HG03378 (cell line): ENCODE data around the gene ANAPC2.

Experiments
- ATAC-seq: cut with Tn5 transposase; IDR thresholded peaks from one replicate; pipeline ENCODE4 v1.9.1; 2021; ENCODE audit warnings: mild to moderate bottlenecking, moderate library complexity; ENCODE audit not compliant: unreplicated experiment

Gene ANAPC2

DNA sequence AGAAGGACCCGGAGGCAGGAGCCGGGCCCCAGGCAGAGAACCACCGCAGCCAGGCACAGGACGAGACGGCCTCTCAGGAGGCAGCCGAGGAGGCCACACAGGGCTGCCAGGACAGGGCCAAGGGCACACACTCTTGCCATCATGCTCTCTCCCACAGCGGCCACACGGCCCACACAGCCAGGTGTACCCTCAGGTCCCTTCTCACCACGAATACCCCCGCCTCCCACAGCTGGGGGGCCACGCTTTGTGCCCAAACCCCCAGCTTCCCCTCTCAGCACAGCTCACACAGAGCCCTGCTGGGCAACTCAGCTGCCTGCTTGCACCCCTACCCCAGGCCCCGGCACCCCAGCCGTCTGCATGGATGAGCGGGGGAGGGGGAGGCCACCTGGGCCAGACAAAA, 5.4 kb upstream of the ANAPC2 start:
- no peak for ATAC-seq

DNA sequence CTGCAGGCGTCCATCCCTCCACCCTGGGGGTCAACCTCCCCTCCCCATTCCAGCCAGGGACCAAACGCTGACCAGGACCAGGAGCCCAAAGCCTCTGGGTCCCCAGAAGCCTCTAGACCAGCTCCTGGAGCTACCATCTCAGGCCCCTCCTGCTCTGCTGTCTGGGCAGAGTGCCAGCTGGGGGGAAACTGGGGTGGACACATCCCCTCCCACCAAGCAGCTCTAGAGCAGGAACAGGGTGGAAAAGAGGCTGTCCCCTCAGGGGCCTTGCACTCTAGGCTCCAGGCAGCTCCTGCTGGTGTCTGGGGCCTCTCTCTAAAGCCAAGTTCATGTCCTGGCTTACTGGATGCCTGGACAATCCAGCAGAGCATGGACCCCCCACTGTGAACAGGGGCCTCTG, 4.5 kb upstream of the ANAPC2 start:
- no peak for ATAC-seq

- no peak for ATAC-seq
Observed at GRCh38 chr9:137192448-137192780, 4.1 kb upstream of the ANAPC2 start.

DNA sequence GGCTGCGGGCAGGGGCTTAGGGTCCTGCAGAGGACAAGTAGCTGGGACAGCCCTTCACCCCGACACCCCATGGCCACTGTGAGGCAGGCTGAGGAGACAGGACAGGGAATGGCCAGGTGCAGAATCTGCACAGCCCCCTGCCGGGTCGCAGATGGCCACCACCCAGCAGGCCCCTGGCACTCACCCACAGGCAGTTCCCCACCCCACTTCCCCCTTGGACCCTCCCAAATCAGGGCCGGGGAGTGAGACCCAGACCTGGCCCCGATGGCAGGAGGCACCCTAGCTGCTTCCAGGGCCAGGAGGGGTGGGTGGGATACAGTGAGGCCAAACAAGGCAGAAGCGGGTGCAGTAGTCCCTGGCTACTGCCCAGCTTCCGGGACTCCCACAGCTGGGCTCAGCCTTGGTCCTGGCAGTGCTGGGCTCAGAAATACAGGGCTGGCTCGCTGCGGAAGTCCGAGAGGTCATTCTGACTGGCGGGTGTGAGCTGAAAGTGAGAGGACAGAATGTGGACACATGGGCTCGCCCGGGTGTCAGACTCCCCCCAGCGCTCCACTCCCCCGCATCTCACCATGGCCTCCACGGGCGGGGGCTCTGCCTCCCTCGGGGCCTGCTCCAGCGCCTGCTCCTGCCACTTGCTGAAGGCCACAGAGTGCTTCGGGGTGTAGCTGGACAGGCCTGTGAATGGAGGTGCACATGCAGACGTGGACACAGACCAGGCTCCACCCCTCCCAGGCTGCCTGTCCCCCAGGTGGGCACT, 3.5 kb upstream of the ANAPC2 start:
- no peak for ATAC-seq

GRCh38 chr9:137191245-137191644, 2.9 kb upstream of the ANAPC2 start:
- no peak for ATAC-seq

DNA sequence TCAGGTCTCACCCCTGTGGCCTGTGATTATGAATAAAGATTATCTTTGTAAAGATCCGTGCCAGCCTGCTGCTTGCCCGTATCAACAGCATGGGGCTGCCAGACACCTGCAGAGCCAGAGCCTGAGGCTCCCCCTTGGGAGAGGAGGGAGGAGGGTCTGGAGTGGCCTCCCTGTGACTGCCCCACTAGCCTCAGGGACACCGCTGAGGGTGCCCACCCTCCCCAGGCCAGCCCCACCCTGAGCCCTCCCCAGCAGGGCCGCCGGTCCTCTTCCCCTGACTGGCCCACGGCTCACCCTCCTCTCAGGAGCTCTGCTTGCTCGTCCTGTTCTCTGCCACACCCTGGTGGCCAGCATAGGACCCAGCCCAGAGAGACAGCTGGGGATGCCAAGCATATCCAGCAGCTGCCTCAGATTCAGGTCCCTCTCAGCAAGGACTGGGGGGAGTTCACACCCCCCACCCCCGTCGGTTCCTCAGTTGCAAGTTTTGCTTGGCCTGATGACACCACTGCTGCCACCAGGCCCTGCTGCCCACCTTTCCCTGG, 2.0 kb upstream of the ANAPC2 start:
- no peak for ATAC-seq

- ATAC-seq, result no peak
Observed at GRCh38 chr9:137189297-137190295, 1.2 kb upstream of the ANAPC2 start.

DNA sequence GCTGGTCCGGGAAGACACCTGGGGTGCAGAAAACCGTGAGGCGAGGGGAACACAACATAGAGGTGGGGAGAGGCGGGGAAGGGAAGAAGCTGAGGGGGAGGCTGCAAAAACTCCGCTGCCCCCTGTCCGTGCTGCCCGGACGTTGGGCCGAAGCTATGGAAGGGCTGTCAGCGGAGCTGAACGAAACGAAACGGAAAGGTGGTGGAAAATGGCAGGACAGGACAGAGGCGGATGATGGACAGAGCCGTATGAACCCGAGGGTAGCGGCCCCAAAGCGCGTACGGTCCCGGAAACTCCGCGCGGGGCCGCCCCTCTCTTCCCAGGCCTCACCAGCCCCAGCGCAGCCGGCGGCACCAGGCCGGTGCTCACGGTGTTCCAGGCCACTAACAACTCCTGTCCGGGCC, 272 bp downstream of the ANAPC2 start:
- no peak for ATAC-seq

- ATAC-seq, result no peak
Observed at GRCh38 chr9:137187386-137187785, 974 bp downstream of the ANAPC2 start.

DNA sequence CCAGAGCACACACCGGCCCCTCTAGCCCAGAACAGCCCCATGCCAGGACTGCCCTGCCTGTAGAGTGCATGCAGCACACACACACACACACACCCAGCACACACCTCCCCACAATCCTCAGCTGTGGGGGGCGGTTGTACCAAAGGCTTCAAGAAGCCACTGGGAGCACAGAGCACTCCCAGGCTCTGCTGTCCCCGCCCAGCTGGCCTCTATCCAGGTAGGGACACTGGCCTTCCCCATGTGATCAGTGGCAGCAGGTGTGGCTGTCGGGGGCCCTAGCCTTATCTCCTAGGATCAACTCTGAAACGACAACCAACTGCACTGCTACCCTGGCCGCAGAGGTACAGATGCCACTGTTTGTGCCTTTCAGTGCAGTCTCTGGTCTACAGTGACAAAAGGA, 2.0 kb downstream of the ANAPC2 start:
- ATAC-seq, result no peak

- no peak for ATAC-seq
Observed at GRCh38 chr9:137185921-137186320, 2.4 kb downstream of the ANAPC2 start.

DNA sequence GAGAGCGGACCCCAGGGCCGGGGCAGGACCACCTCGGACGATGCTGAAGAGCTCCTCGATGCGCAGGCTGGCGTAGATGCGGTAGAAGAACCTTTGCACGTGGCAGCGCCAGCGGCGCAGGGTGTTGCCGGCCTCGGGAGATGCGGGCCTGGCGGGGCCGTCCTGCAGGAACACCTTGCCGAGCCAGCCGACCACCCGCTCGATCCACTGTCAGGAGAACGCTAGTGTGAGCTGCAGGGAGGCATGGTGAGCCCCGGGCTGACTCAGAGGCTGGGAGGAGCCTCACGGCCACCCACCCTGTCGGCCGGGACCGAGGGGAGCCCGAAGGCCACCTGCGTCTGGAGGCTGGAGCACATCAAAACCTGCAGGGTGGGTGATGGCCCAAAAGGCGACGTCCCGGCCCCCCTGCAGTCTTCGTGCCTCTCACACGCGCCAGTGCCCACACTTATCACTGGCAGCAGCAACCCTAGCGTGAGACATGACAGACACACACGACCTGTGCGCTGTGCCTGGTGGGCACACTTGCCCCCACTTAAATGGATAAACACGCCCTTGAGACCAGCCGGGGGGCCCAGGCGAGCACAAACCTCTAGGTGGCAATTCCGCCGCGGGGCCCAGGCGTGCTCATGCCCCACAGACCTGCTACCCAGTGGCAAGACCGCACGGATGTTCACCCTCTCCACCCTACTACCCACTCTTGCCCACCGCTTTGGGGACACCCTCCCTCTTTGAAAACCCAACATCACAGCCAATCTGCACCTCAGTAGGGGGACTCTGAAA, 3.3 kb downstream of the ANAPC2 start:
- ATAC-seq, result no peak

DNA sequence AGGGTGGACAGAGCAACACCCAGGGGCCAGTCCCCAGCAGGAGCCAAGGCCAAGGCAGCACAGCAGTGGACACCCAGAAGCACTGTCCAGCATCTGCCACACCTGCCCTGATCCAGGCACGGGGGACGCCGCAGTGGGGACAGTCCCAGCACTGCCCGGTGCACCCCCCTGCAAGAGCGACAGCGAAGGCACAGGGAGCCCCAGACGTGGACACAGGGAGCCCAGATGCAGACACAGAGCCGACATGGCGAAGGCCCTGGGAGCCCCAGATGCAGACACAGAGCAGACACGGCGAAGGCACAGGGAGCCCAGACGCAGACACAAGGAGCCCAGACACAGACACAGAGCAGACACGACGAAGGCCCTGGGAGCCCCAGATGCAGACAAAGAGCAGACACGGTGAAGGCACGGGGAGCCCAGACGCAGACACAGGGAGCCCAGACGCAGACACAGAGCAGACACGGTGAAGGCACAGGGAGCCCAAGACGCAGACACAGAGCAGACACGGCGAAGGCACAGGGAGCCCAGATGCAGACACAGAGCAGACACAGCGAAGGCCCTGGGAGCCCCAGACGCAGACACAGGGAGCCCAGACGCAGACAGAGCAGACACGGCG, 4.3 kb downstream of the ANAPC2 start:
- ATAC-seq, result no peak

DNA sequence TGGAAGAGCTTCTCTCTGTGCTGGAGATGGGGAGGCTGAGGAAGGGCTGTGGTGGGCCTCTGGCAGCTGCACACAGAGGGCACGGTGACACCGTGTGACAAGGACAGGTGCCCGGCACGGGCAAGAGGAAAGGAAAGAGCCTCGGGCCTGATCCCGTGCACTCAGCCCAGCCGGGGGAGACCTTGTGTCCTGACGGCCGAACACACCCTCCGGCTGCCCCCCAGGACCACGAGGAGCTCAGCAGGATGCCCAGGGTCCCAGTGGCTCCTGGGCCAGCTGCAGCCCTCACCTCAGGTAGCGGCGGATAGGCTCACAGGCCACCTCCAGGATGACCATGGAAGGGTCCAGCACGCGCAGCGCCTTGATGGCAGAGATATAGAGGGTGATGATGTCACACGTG, 5.5 kb downstream of the ANAPC2 start:
- no peak for ATAC-seq

- no peak for ATAC-seq
Observed at GRCh38 chr9:137181680-137182079, 6.7 kb downstream of the ANAPC2 start.

DNA sequence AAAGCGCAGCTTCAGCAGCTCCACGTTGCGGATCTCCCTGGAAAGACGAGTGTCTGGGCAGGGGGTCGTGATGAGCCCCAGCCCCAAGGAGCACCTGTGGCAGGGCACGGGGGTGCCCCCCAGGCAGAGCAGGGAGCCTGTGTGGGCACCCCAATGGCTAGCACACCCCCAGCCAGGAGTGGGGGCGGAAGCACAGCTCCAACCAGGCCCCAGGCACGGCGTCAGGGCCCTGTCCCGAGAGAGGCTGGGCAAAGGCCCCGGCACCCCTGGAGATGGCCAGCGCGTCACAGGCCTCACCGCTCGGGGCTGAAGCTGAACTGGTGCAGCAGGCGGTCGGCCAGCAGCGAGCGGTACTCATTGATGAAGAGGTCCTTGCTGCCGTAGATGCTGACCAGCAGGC, 7.9 kb downstream of the ANAPC2 start:
- no peak for ATAC-seq

- no peak for ATAC-seq
Observed at GRCh38 chr9:137179761-137180160, 8.6 kb downstream of the ANAPC2 start.

- ATAC-seq, result no peak
Observed at GRCh38 chr9:137178939-137179630, 9.3 kb downstream of the ANAPC2 start.

DNA sequence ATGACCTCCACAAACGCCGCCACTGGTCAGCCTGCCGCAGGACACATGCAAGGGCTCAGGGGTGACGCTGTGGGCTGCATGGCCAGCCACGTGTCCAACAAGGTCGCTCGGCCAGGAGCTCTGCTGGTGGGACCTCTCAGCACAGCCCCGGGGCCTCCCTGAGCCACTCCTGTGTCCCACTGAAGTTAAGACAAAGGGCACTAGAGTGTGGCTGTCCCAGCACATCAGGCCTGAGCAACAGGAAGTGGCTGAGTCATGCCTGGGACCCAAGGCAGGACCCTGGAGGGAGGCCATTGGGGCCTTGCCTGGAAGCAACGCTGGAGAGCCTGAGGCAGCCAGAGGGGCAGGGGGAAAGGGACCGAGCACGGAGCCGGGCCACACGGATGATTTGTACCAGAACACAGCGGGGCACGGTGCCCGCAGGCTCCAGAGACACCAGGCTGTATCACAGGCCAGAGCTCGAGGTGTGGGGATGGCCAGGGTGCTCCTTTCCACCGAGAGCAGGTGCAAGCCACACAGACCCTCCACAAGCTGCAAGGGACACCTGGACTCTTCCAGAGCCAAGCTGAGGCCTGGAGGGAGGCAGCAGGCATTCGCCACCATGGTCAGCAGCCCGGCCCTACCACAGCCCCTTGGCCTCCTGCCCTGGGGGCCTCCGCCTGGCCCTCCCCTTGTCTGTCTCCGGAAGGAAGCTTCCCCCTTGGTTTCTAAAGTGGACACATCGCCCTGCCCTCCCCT, 10.0 kb downstream of the ANAPC2 start:
- ATAC-seq, result no peak
